Stimulated activated naive CD8-positive, alpha-beta T cell treated with anti-CD3 and anti-CD28 coated beads, Interleukin-15, Interleukin-2, amounts not matched to agents 100 ng/mL and 50 ng/mL, for 24 hours (primary cell): ENCODE data around the gene MKLN1.

Source experiments
- H3K27ac Mint-ChIP-seq: one replicate; pipeline ENCODE4 v1.8.0; 2021; ENCODE audit warnings: mild to moderate bottlenecking, mixed read lengths
- H3K27me3 Mint-ChIP-seq: one replicate; pipeline ENCODE4 v1.8.0; 2021; ENCODE audit warnings: mixed read lengths
- H3K36me3 Mint-ChIP-seq: one replicate; pipeline ENCODE4 v1.8.0; 2021; ENCODE audit warnings: low read depth, mixed read lengths
- H3K4me1 Mint-ChIP-seq: one replicate; pipeline ENCODE4 v1.8.0; 2021; ENCODE audit warnings: low read depth, mixed read lengths
- H3K4me3 Mint-ChIP-seq: one replicate; pipeline ENCODE4 v1.8.0; 2021; ENCODE audit warnings: mild to moderate bottlenecking, mixed read lengths
- H3K9me3 Mint-ChIP-seq: one replicate; pipeline ENCODE4 v1.8.0; 2021; ENCODE audit warnings: mixed read lengths

MKLN1 gene

DNA sequence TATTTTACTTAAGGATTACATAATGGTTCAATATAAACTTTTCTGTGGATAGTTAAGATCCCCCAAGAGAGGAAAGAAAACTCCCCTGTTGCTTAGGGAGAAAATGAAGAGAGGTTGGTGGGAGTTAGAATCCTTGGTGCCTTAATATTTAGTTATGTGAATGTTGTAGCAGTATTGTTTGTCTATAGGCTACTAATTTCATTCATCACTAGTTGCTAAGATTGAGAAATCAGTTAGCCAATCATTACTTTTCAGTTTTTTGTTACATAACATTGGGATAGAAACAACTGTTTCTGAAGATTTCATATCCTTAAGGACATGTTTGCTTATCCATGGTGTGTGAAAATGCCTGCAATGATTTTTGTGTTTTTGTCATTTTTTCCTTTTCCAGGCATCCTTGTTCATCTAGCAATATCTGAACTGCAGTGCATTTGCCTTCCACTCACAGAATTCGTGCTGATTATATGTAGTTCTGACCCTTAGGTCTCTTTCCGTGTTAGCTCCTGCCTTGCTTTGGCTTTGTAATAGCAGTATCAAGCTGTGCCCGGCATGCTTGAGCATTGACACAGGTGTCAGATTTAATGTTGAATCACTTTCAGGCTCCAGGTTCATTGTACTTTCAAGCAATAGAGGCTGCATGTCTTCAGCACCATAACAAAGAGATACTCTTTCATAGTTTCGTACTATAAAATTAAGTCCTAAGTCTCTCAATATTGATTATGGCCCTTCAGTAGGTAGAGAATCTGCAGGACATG lies 143.8 kb downstream of the MKLN1 start:
- Mint-ChIP-seq H3K36me3 (peaks cover 73% of the 10 kb centered on the region), H3K9me3 (no peaks in the 10 kb centered on the region), H3K4me1 (no peaks in the 10 kb centered on the region)

DNA sequence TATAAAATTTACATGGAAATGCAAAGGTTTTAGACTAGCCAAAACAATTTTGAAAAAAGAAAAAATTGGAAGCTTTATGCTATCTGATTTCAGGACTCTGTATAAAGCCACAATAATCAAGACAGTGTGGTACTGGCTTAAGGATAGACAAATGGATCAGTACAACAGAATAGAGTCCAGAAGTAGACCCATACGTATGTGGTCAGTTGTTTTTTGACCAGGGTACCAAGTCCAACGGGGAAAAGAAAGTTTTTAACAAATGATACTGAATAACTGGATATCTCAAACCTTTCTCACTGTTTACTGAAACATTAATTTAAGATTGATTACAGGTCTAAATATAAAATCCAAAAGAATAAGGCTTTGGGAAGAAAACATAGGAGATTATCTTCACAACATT lies 149.1 kb downstream of the MKLN1 start:
- H3K27me3 Mint-ChIP-seq = no peaks in the 10 kb centered on the region
- H3K27ac Mint-ChIP-seq = no peak overlapping the region
- peaks cover 40% of the 10 kb centered on the region for H3K36me3 Mint-ChIP-seq
- no peaks in the 10 kb centered on the region for H3K4me1 Mint-ChIP-seq
- no peaks in the 10 kb centered on the region for H3K9me3 Mint-ChIP-seq
- H3K4me3 Mint-ChIP-seq = no peak overlapping the region

More for the DNA sequence above, 143.8 kb downstream of the MKLN1 start:
- Mint-ChIP-seq H3K27ac (no peak overlapping the region), H3K4me3 (no peak overlapping the region), H3K27me3 (no peaks in the 10 kb centered on the region)

DNA sequence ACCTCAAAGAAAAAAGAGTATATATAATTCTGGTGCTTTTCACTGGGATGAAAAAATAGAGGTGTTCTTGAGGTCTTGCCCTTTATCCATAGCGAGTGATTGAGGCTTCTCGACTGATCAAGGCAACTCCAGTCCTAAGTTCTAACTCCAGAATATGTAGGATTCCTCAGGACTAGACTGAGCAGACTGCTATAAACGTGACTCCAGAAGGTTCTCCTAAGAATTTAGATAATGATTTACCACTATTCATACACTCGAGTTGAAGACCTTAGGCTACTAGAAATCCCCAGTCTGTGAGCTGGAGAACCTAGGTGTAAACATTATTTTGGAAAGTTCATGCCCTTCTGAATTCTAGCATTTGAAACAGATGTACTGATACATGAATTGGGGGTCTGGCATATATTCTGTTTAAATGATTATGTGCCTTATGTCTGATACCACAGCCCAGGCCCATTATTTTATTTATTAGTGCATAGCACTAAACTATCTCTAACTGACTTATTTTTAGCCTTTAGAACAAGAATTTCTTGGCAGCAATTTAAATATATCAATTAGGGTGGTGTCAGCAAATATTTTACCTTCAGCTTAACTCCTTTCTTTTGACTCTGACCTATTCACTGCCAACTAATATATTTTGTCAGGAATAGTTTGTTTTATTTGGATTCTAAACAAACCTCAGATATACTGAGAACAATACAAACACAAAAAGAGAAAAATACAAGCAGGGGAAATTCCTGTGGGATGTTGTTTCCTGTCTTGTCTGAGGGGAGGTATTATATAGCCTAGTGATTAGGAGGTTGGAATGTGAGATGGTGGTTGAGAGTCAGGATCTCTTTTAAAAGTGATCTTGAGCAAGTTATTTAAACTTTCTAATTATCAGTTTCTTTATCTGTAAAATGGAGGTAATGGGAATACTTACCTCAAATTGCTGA lies 153.0 kb downstream of the MKLN1 start:
- Mint-ChIP-seq H3K4me3 (no peak overlapping the region), H3K27ac (no peak overlapping the region), H3K27me3 (no peaks in the 10 kb centered on the region), H3K4me1 (no peaks in the 10 kb centered on the region), H3K9me3 (no peaks in the 10 kb centered on the region), H3K36me3 (peaks cover 31% of the 10 kb centered on the region)

GRCh38 chr7:131482800-131483199 lies 155.1 kb downstream of the MKLN1 start:
- Mint-ChIP-seq H3K9me3 (no peaks in the 10 kb centered on the region), H3K27me3 (no peaks in the 10 kb centered on the region), H3K4me1 (no peaks in the 10 kb centered on the region), H3K27ac (no peak overlapping the region), H3K36me3 (peaks cover 34% of the 10 kb centered on the region), H3K4me3 (no peak overlapping the region)

DNA sequence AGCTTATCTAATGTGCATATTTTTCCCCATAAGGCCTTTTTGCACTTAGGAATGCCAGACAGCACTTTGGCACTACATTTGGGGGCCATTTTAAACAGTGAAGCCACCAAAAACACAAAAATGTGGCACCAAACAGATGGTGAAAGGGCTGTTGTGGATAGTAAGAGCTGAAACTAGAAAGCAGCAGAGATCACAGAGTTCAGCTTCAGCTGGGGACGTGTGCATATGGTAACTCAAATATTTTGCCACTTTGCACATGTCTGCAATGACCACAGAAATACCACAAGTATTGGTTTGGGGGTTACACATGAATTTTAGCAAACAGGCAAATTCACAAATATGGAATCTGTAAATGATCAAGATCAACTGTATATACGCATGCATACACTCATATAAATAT lies 155.9 kb downstream of the MKLN1 start:
- Mint-ChIP-seq H3K36me3 (peaks cover 36% of the 10 kb centered on the region), H3K27me3 (no peaks in the 10 kb centered on the region), H3K4me1 (no peaks in the 10 kb centered on the region), H3K27ac (no peak overlapping the region), H3K4me3 (no peak overlapping the region), H3K9me3 (no peaks in the 10 kb centered on the region)

- H3K4me3 Mint-ChIP-seq = no peak overlapping the region
- H3K27me3 Mint-ChIP-seq = no peaks in the 10 kb centered on the region
- H3K27ac Mint-ChIP-seq = no peak overlapping the region
- H3K4me1 Mint-ChIP-seq = no peaks in the 10 kb centered on the region
- no peaks in the 10 kb centered on the region for H3K9me3 Mint-ChIP-seq
- H3K36me3 Mint-ChIP-seq = peaks cover 36% of the 10 kb centered on the region
Measured at GRCh38 chr7:131486346-131486745, 158.7 kb downstream of the MKLN1 start.

DNA sequence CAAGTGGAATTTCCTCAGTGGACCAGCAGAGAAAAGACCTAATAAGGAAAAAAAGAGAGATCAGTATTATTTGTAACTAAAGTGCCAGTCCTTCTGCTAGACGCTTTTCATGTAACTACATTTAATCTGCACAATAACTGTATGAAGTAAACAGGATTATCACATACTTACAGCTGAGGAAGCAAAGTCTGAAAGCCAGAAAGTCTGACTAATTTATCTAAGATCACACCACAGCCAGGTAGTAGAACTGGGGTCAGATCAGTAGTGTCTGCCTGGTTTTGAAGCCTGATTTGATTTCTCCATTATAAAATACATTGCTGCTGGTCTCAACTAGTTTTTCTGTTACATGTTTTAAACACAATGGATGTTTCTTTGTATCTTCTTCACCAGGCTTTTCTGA lies 159.5 kb downstream of the MKLN1 start:
- no peaks in the 10 kb centered on the region for H3K4me1 Mint-ChIP-seq
- H3K36me3 Mint-ChIP-seq = peaks cover 34% of the 10 kb centered on the region
- H3K9me3 Mint-ChIP-seq = no peaks in the 10 kb centered on the region
- no peaks in the 10 kb centered on the region for H3K27me3 Mint-ChIP-seq
- H3K4me3 Mint-ChIP-seq = no peak overlapping the region
- H3K27ac Mint-ChIP-seq = no peak overlapping the region

DNA sequence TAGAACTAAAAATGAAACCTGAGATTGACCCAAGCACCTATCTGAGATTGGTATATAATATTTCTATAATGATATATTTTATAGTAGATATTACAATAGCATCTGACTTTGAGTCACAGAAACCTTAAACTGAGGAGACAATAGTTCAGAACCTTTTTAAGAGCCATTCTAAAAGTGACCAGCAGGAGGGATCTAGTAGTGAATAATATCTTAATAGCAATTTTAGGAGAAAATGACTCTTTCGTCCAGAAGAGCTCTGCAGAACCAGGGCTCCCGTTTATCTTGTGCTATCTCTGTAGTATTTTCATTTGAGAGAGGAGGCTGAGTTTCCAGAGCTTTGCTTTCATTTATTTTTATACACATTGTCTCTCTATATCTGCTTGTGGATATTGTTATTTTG lies 160.7 kb downstream of the MKLN1 start:
- Mint-ChIP-seq H3K27me3 (no peaks in the 10 kb centered on the region), H3K36me3 (peaks cover 31% of the 10 kb centered on the region), H3K9me3 (no peaks in the 10 kb centered on the region), H3K4me3 (no peak overlapping the region), H3K4me1 (no peaks in the 10 kb centered on the region), H3K27ac (no peak overlapping the region)

GRCh38 chr7:131489196-131489595 lies 161.5 kb downstream of the MKLN1 start:
- no peaks in the 10 kb centered on the region for H3K9me3 Mint-ChIP-seq

DNA sequence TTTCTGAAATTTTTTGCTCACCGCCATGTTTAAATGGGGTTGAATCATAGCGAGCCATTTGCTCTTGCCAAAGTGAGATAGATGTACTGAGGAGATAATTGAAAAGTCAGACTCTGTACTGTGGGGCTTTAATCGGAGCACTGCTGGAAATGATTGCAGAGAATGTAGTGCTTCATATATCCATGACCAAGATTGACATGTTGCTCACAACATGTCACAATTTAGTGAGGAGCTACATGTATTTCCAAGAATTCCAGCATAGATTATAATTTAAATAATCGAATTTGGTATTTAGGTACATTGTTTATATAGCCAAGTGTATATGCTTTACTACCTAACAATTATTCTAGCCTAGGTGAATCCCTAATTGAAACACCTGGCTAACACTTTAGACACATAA lies 162.2 kb downstream of the MKLN1 start:
- no peaks in the 10 kb centered on the region for H3K4me1 Mint-ChIP-seq
- H3K4me3 Mint-ChIP-seq = no peak overlapping the region
- H3K27me3 Mint-ChIP-seq = no peaks in the 10 kb centered on the region
- no peaks in the 10 kb centered on the region for H3K9me3 Mint-ChIP-seq
- H3K36me3 Mint-ChIP-seq = peaks cover 27% of the 10 kb centered on the region
- H3K27ac Mint-ChIP-seq = no peak overlapping the region

More at GRCh38 chr7:131489196-131489595, 161.5 kb downstream of the MKLN1 start:
- no peaks in the 10 kb centered on the region for H3K27me3 Mint-ChIP-seq
- H3K36me3 Mint-ChIP-seq = peaks cover 28% of the 10 kb centered on the region
- H3K27ac Mint-ChIP-seq = no peak overlapping the region
- no peak overlapping the region for H3K4me3 Mint-ChIP-seq
- H3K4me1 Mint-ChIP-seq = no peaks in the 10 kb centered on the region

- H3K9me3 Mint-ChIP-seq = no peaks in the 10 kb centered on the region
- H3K4me1 Mint-ChIP-seq = no peaks in the 10 kb centered on the region
- peaks cover 21% of the 10 kb centered on the region for H3K36me3 Mint-ChIP-seq
- H3K27me3 Mint-ChIP-seq = no peaks in the 10 kb centered on the region
- no peak overlapping the region for H3K4me3 Mint-ChIP-seq
- H3K27ac Mint-ChIP-seq = no peak overlapping the region
Measured at GRCh38 chr7:131493081-131493480, 165.4 kb downstream of the MKLN1 start.

GRCh38 chr7:131493581-131493980 lies 165.9 kb downstream of the MKLN1 start:
- Mint-ChIP-seq H3K27ac (no peak overlapping the region), H3K4me3 (no peak overlapping the region), H3K27me3 (no peaks in the 10 kb centered on the region), H3K4me1 (no peaks in the 10 kb centered on the region), H3K36me3 (peaks cover 20% of the 10 kb centered on the region), H3K9me3 (no peaks in the 10 kb centered on the region)

- H3K27ac Mint-ChIP-seq = no peak overlapping the region
- H3K27me3 Mint-ChIP-seq = no peaks in the 10 kb centered on the region
- H3K4me1 Mint-ChIP-seq = no peaks in the 10 kb centered on the region
- no peak overlapping the region for H3K4me3 Mint-ChIP-seq
- no peaks in the 10 kb centered on the region for H3K9me3 Mint-ChIP-seq
- H3K36me3 Mint-ChIP-seq = peaks cover 20% of the 10 kb centered on the region
Measured at GRCh38 chr7:131494182-131494581, 166.5 kb downstream of the MKLN1 start.

DNA sequence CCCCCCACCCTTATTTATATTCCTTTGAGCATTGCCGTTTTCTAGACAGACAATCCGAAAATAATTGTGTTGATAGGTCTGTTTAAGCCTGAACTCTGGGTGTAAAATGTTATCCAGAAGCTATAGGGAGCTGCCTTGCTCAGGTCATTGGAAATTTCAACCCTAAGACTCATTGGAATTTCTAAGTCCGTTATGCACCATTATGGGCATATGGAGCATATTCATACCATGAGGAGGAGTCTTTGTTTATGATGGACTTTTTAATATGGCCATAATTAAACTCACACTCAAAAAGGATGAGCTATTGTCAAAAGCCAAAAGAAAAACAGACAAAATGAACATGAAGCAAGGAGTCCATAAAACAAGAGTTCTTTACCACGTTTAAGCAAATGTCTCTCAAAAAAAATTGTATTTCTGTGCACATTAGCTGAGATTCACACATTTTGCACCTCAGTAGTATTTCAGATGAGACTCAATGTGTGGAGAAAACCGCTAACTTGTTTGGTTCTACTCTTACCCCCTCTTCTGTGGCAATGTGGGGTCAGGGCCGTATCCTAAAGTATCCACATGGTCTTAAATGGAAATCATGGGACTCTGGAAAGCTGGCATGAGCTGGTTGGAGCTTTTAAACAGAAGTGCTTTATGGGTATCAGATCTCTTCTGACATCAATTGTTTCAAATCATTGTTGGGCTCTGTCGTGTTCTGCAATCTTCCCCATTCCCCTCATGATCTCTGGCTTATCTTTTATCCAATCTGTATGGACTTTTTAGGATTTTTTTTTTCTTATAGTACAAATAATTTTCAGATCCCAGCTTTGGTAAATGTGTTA lies 168.2 kb downstream of the MKLN1 start:
- Mint-ChIP-seq H3K27me3 (no peaks in the 10 kb centered on the region), H3K27ac (no peak overlapping the region), H3K36me3 (peaks cover 12% of the 10 kb centered on the region), H3K9me3 (no peaks in the 10 kb centered on the region), H3K4me3 (no peak overlapping the region), H3K4me1 (peaks cover 7% of the 10 kb centered on the region)

DNA sequence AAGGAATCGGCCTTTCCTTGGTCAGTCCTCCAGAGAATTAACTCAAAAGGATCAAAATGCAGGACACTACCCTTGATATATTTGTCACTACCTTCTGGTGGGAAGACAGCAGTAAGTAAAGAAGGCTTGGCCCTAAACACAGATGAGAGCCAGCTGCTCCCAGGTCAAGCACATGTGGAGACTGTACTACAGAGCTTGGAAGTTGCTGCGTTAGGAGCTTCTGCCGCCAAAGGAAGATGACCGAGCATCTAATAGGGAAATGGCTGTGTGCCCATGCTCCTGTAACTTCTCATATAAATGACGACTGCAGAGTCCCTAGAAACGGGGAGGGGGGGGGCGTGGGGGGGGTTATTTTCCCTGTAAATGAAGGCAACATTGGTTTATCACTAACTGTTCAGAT lies 169.8 kb downstream of the MKLN1 start:
- no peak overlapping the region for H3K4me3 Mint-ChIP-seq

More for the DNA sequence above, 169.8 kb downstream of the MKLN1 start:
- peaks cover 21% of the 10 kb centered on the region for H3K4me1 Mint-ChIP-seq
- no peaks in the 10 kb centered on the region for H3K27me3 Mint-ChIP-seq
- H3K27ac Mint-ChIP-seq = no peak overlapping the region
- H3K9me3 Mint-ChIP-seq = no peaks in the 10 kb centered on the region
- H3K36me3 Mint-ChIP-seq = peaks cover 12% of the 10 kb centered on the region
